ENCODE data around the gene VSTM2L.

DNA sequence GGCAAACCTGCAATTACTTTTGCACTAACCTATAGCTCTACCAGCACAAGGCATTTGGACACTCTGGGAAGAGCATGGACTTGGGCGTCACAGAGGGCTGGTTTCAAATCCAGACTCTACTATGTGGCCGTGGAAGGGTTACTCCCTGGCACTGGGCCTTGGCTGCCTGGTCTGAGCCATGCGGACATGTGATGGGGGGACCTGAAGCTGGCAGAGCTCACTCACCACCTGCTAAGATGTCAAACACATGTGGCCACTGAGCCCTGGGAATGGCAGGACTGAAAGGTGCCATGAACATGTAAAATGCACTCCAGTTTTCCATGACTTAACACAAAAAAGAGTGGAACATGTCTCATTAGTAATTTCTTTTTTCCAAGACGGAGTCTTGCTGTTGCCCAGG lies 23.7 kb downstream of the VSTM2L start:
- TF ChIP-seq, protein P1, sequence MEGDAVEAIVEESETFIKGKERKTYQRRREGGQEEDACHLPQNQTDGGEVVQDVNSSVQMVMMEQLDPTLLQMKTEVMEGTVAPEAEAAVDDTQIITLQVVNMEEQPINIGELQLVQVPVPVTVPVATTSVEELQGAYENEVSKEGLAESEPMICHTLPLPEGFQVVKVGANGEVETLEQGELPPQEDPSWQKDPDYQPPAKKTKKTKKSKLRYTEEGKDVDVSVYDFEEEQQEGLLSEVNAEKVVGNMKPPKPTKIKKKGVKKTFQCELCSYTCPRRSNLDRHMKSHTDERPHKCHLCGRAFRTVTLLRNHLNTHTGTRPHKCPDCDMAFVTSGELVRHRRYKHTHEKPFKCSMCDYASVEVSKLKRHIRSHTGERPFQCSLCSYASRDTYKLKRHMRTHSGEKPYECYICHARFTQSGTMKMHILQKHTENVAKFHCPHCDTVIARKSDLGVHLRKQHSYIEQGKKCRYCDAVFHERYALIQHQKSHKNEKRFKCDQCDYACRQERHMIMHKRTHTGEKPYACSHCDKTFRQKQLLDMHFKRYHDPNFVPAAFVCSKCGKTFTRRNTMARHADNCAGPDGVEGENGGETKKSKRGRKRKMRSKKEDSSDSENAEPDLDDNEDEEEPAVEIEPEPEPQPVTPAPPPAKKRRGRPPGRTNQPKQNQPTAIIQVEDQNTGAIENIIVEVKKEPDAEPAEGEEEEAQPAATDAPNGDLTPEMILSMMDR (CRISPR knock-in tag; IDR thresholded peaks at IDR 0.05) = no peak
- TF ChIP-seq, protein P2, sequence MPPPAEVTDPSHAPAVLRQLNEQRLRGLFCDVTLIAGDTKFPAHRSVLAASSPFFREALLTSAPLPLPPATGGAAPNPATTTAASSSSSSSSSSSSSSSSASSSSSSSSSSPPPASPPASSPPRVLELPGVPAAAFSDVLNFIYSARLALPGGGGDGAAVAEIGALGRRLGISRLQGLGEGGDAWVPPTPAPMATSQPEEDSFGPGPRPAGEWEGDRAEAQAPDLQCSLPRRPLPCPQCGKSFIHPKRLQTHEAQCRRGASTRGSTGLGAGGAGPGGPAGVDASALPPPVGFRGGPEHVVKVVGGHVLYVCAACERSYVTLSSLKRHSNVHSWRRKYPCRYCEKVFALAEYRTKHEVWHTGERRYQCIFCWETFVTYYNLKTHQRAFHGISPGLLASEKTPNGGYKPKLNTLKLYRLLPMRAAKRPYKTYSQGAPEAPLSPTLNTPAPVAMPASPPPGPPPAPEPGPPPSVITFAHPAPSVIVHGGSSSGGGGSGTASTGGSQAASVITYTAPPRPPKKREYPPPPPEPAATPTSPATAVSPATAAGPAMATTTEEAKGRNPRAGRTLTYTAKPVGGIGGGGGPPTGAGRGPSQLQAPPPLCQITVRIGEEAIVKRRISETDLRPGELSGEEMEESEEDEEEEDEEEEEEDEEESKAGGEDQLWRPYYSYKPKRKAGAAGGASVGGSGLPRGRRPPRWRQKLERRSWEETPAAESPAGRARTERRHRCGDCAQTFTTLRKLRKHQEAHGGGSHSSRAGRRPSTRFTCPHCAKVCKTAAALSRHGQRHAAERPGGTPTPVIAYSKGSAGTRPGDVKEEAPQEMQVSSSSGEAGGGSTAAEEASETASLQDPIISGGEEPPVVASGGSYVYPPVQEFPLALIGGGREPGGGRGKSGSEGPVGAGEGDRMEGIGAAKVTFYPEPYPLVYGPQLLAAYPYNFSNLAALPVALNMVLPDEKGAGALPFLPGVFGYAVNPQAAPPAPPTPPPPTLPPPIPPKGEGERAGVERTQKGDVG (CRISPR knock-in tag; IDR thresholded peaks at IDR 0.05; ENCODE audit: borderline replicate concordance) = no peak
- TF ChIP-seq EP300 (IDR thresholded peaks at IDR 0.05; ENCODE audit: low read depth in 2 of 2, low read length in 2 of 2) (no peak), EP300 (CRISPR knock-in tag; IDR thresholded peaks at IDR 0.05; ENCODE audit: borderline replicate concordance) (no peak), ZNF317 (CRISPR knock-in tag; IDR thresholded peaks at IDR 0.05) (no peak), GABPA (IDR thresholded peaks at IDR 0.05; ENCODE audit: low read depth, low read length) (no peak), GABPA (CRISPR knock-in tag; IDR thresholded peaks at IDR 0.05; ENCODE audit: low read depth) (no peak), ZC3H4 (CRISPR knock-in tag; IDR thresholded peaks at IDR 0.05; ENCODE audit: borderline replicate concordance) (no peak), ZNF556 (CRISPR knock-in tag; IDR thresholded peaks at IDR 0.05; ENCODE audit: borderline replicate concordance) (no peak), TCF12 (IDR thresholded peaks at IDR 0.05) (no peak), TCF12 (CRISPR knock-in tag; IDR thresholded peaks at IDR 0.05) (no peak), JUND (CRISPR knock-in tag; IDR thresholded peaks at IDR 0.05) (no peak), JUN (CRISPR knock-in tag; IDR thresholded peaks at IDR 0.05) (no peak), JUNB (CRISPR knock-in tag; IDR thresholded peaks at IDR 0.05; ENCODE audit: borderline replicate concordance) (no peak)
- TF ChIP-seq, protein P3, sequence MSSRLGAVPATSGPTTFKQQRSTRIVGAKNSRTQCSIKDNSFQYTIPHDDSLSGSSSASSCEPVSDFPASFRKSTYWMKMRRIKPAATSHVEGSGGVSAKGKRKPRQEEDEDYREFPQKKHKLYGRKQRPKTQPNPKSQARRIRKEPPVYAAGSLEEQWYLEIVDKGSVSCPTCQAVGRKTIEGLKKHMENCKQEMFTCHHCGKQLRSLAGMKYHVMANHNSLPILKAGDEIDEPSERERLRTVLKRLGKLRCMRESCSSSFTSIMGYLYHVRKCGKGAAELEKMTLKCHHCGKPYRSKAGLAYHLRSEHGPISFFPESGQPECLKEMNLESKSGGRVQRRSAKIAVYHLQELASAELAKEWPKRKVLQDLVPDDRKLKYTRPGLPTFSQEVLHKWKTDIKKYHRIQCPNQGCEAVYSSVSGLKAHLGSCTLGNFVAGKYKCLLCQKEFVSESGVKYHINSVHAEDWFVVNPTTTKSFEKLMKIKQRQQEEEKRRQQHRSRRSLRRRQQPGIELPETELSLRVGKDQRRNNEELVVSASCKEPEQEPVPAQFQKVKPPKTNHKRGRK (CRISPR knock-in tag; IDR thresholded peaks at IDR 0.05) = no peak
- TF ChIP-seq, protein P4, sequence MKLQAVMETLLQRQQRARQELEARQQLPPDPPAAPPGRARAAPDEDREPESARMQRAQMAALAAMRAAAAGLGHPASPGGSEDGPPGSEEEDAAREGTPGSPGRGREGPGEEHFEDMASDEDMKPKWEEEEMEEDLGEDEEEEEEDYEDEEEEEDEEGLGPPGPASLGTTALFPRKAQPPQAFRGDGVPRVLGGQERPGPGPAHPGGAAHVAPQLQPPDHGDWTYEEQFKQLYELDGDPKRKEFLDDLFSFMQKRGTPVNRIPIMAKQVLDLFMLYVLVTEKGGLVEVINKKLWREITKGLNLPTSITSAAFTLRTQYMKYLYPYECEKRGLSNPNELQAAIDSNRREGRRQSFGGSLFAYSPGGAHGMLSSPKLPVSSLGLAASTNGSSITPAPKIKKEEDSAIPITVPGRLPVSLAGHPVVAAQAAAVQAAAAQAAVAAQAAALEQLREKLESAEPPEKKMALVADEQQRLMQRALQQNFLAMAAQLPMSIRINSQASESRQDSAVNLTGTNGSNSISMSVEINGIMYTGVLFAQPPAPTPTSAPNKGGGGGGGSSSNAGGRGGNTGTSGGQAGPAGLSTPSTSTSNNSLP (IDR thresholded peaks at IDR 0.05; ENCODE audit: low read depth, low read length) = no peak

All from HepG2 (cell line).